H1 (cell line): Measurements from ENCODE around the gene SPTBN5. TPM values are rescaled to one million over a fixed set of nuclear protein-coding genes. Genes with fewer than 3 reads are reported as not detected.

Experiments
- CTCF ChIA-PET: fragments of 300-600 bp; sonication (Branson Sonifier 250); formaldehyde crosslinking; loops from one replicate; lab custom pipeline; 2021; ENCODE audit not compliant: partially characterized antibody; lab: Charles Lee
- POLR2A ChIA-PET: fragments of 300-600 bp; sonication (Branson Sonifier 250); formaldehyde crosslinking; loops from one replicate; lab custom pipeline; 2021; ENCODE audit warnings: inconsistent platforms; ENCODE audit not compliant: partially characterized antibody; lab: Charles Lee
- DNase-seq, 2 experiments: peaks; one replicate each; pipeline versions ENCODE4 v3.0.0 to v3.0.0-alpha.2; 2010 to 2022; ENCODE audit warnings: low spot score in 2 of 2, low read depth in 1 of 2, mixed read lengths in 1 of 2
- FAIRE-seq: peaks from 2 replicates; lab custom pipeline; 2011; peaks lifted over from hg19 to GRCh38; lab: Jason Lieb, UNC
- H2AFZ ChIP-seq: 2 replicates; pipeline ENCODE4 v1.8.1; 2012; ENCODE audit warnings: low read length, inconsistent platforms
- H2AK5ac ChIP-seq: 2 replicates; pipeline ENCODE4 v1.6.1; 2013; ENCODE audit warnings: low read depth, low read length
- H2BK120ac ChIP-seq: replicated peaks from 2 replicates; pipeline ENCODE3; 2013; ENCODE audit warnings: low read depth, low read length, inconsistent platforms
- H2BK12ac ChIP-seq: 2 replicates; pipeline ENCODE4 v1.6.1; 2013; ENCODE audit warnings: low read depth, low read length
- H2BK15ac ChIP-seq: 2 replicates; pipeline ENCODE4 v1.6.1; 2013; ENCODE audit warnings: low read length
- H2BK20ac ChIP-seq: 2 replicates; pipeline ENCODE4 v1.6.1; 2013; ENCODE audit warnings: low read length
- H2BK5ac ChIP-seq: 2 replicates; pipeline ENCODE4 v1.6.1; 2013; ENCODE audit warnings: low read depth, low read length
- H3K14ac ChIP-seq: 2 replicates; pipeline ENCODE4 v1.6.1; 2013; ENCODE audit warnings: inconsistent platforms; ENCODE audit not compliant: insufficient read length
- H3K18ac ChIP-seq: 2 replicates; pipeline ENCODE4 v1.6.1; 2013; ENCODE audit warnings: low read length; ENCODE audit errors: extremely low read depth
- H3K23ac ChIP-seq: 2 replicates; pipeline ENCODE4 v1.6.1; 2013; ENCODE audit warnings: inconsistent platforms; ENCODE audit not compliant: insufficient read length
- H3K23me2 ChIP-seq: 2 replicates; pipeline ENCODE4 v1.6.1; 2013; ENCODE audit warnings: low read depth, low read length
- H3K27ac ChIP-seq: 2 replicates; pipeline ENCODE4 v1.6.1; 2011; ENCODE audit warnings: low read depth, low read length, inconsistent platforms
- H3K27me3 ChIP-seq, 4 experiments: replicated peaks in 1 of 4; 1 replicate in 1 of 4; 2 replicates in 3 of 4; pipeline versions ENCODE4 v1.6.1 to v1.8.1; 2011 to 2013; ENCODE audit warnings: low read length in 3 of 4, mild to moderate bottlenecking in 3 of 4, inconsistent platforms in 2 of 4, mixed read lengths in 2 of 4, moderate library complexity in 1 of 4; ENCODE audit not compliant: control insufficient read depth in 3 of 4, insufficient read depth in 3 of 4; ENCODE audit errors: extremely low read depth in 1 of 4
- H3K36me3 ChIP-seq, 4 experiments: 2 replicates each; pipeline versions ENCODE4 v1.6.1 to v1.8.1; 2011 to 2013; ENCODE audit warnings: mild to moderate bottlenecking in 4 of 4, low read length in 3 of 4, moderate library complexity in 2 of 4, control low read depth in 1 of 4, inconsistent platforms in 1 of 4; ENCODE audit not compliant: insufficient read depth in 4 of 4, control insufficient read depth in 2 of 4
- H3K4ac ChIP-seq: replicated peaks from 2 replicates; pipeline ENCODE3; 2013; ENCODE audit warnings: low read length, low read depth, mixed read lengths, inconsistent platforms; ENCODE audit not compliant: insufficient read length
- H3K4me1 ChIP-seq, 4 experiments: replicated peaks in 1 of 4; 1 replicate in 1 of 4; 2 replicates in 3 of 4; pipeline versions ENCODE4 v1.6.1 to v1.8.1; 2011 to 2013; ENCODE audit warnings: low read length in 3 of 4, inconsistent platforms in 2 of 4, mixed read lengths in 1 of 4; ENCODE audit not compliant: insufficient read depth in 4 of 4, control insufficient read depth in 3 of 4
- H3K4me2 ChIP-seq, 2 experiments: 2 replicates each; pipeline versions ENCODE4 v1.6.1 to v1.8.1; 2011 to 2013; ENCODE audit warnings: low read depth in 2 of 2, low read length in 2 of 2, control low read depth in 1 of 2, inconsistent platforms in 1 of 2, mild to moderate bottlenecking in 1 of 2; ENCODE audit not compliant: insufficient read depth in 1 of 2
- H3K4me3 ChIP-seq, 4 experiments: fragments of 200-600, 300-600 bp in 1 of 4; sonication (generic), shearing (Covaris generic), sonication (Bioruptor Twin) in 1 of 4; 2 replicates each; pipeline versions ENCODE4 v1.5.1 to v1.8.1; 2011 to 2016; ENCODE audit warnings: low read length in 4 of 4, low read depth in 3 of 4, control low read depth in 2 of 4, inconsistent platforms in 2 of 4, mild to moderate bottlenecking in 2 of 4, mixed read lengths in 1 of 4, moderate library complexity in 1 of 4; ENCODE audit not compliant: insufficient read depth in 2 of 4; ENCODE audit errors: extremely low read depth in 1 of 4
- H3K56ac ChIP-seq: replicated peaks from 2 replicates; pipeline ENCODE3; 2013; ENCODE audit warnings: low read depth, mild to moderate bottlenecking, mixed read lengths, low read length, inconsistent platforms; ENCODE audit not compliant: insufficient read length
- H3K79me1 ChIP-seq: 2 replicates; pipeline ENCODE4 v1.6.1; 2013; ENCODE audit warnings: low read depth, low read length, control low read depth
- H3K79me2 ChIP-seq, 2 experiments: 2 replicates each; pipeline versions ENCODE4 v1.6.1 to v1.8.1; 2012 to 2013; ENCODE audit warnings: low read length in 2 of 2, mild to moderate bottlenecking in 2 of 2, inconsistent platforms in 1 of 2; ENCODE audit not compliant: insufficient read depth in 2 of 2, control insufficient read depth in 1 of 2
- H3K9ac ChIP-seq, 4 experiments: replicated peaks in 1 of 4; 1 replicate in 1 of 4; 2 replicates in 3 of 4; pipeline versions ENCODE4 v1.6.1 to v1.8.1; 2011 to 2013; ENCODE audit warnings: low read depth in 3 of 4, low read length in 3 of 4, control low read depth in 2 of 4, mild to moderate bottlenecking in 2 of 4, moderate library complexity in 2 of 4, inconsistent platforms in 1 of 4; ENCODE audit errors: extremely low read depth in 1 of 4
- H3K9me3 ChIP-seq, 2 experiments: 2 replicates each; pipeline versions ENCODE4 v1.6.1 to v1.8.1; 2012 to 2013; ENCODE audit warnings: mild to moderate bottlenecking in 2 of 2, moderate library complexity in 2 of 2, control low read depth in 1 of 2, inconsistent platforms in 1 of 2, low read depth in 1 of 2, low read length in 1 of 2, mixed read lengths in 1 of 2; ENCODE audit not compliant: insufficient read depth in 2 of 2
- H4K20me1 ChIP-seq, 2 experiments: replicated peaks in 1 of 2; 2 replicates each; pipeline versions ENCODE3 to v1.8.1; 2011 to 2013; ENCODE audit warnings: inconsistent platforms in 2 of 2, low read length in 2 of 2, mild to moderate bottlenecking in 1 of 2; ENCODE audit not compliant: insufficient read depth in 2 of 2, control insufficient read depth in 1 of 2
- H4K5ac ChIP-seq: 2 replicates; pipeline ENCODE4 v1.6.1; 2013; ENCODE audit warnings: low read length, low read depth, mixed read lengths, inconsistent platforms; ENCODE audit not compliant: insufficient read length
- H4K8ac ChIP-seq: 2 replicates; pipeline ENCODE4 v1.8.0; 2013; ENCODE audit warnings: mild to moderate bottlenecking, moderate library complexity, low read length, inconsistent platforms; ENCODE audit not compliant: insufficient read depth; ENCODE audit errors: extremely low read depth
- H4K91ac ChIP-seq: replicated peaks from 2 replicates; pipeline ENCODE3; 2013; ENCODE audit warnings: low read length, mixed read lengths, inconsistent platforms; ENCODE audit not compliant: insufficient read length
- HDAC6 ChIP-seq: IDR thresholded peaks from one replicate; pipeline ENCODE4 v1.7.1; 2012; ENCODE audit warnings: low read depth, mild to moderate bottlenecking, inconsistent platforms, low read length, moderate library complexity
- TBP ChIP-seq: IDR thresholded peaks from 2 replicates; pipeline ENCODE4 v1.6.1; 2011; ENCODE audit warnings: low read depth, low read length, improper control_type of control experiment
- TCF12 ChIP-seq: IDR thresholded peaks from 2 replicates; pipeline ENCODE4 v1.6.1; 2011; ENCODE audit warnings: low read depth, mild to moderate bottlenecking, low read length
- ZNF274 ChIP-seq: IDR thresholded peaks from 2 replicates; pipeline ENCODE4 v1.7.0; 2012; ENCODE audit warnings: low read length, borderline replicate concordance; ENCODE audit errors: extremely low read depth
- WGBS, 2 experiments: shearing (Covaris generic) in 1 of 2; methylation state at CpG; one replicate each; pipeline versions ENCODE4 v1.1.6 to v1.1.7; 2013 to 2015; ENCODE audit warnings: low lambda C conversion rate in 2 of 2, mixed read lengths in 2 of 2, inconsistent platforms in 1 of 2, low coverage in 1 of 2, missing lambda C conversion rate in 1 of 2; ENCODE audit not compliant: insufficient replicate concordance in 2 of 2, insufficient coverage in 1 of 2, insufficient read length in 1 of 2; ENCODE audit errors: extremely low coverage in 1 of 2, missing lambda C conversion rate in 1 of 2; 5-methylcytosine and 5-hydroxymethylcytosine counted together
- polyA plus RNA-seq, 7 experiments: library from polyadenylated mRNA; depleted of rRNA in 3 of 7; stranded (reverse) in 5 of 7; unstranded in 2 of 7; fragments of >200 nt in 5 of 7; fragments of 200-250 nt in 2 of 7; gene quantifications; 1 replicate in 5 of 7; 2 replicates in 1 of 7; 4 replicates in 1 of 7; pipeline versions ENCODE4 v1.2.1 to v1.2.3, GENCODE V29; 2011 to 2013; ENCODE audit warnings: missing spikeins in 2 of 7, mixed read lengths in 2 of 7
- total RNA-seq: library from RNA; stranded (reverse); fragmentation: NEBNext Ultra II Directional; extraction: Animal tissue kit (Norgen Biotek cat#: 25700); gene quantifications from 2 replicates; pipeline ENCODE4 v1.2.1, GENCODE V29; 2021

The SPTBN5 gene
- total and polyA plus RNA-seq, 2 of the 8 experiments (the other 6 are each of a cell fraction or from before 2014, with no cell fraction given): 0.32 to 0.84 TPM

- FAIRE-seq (no peak), DNase-seq (no peak)
- H2AFZ ChIP-seq: no peak overlapping the region
- no peak overlapping the region for H2AK5ac ChIP-seq
- no peak overlapping the region for H3K27ac ChIP-seq
- no peak overlapping the region for H2BK12ac ChIP-seq
- ChIA-PET CTCF (interaction anchor here (0.7 to 4.0 kb wide), 3 partner anchors 11 to 30 kb away, joined by 3 to 14 read pairs (median 5); no protein-coding TSS in a partner anchor), POLR2A (interaction anchor here (0.6 to 6.8 kb wide), 5 partner anchors 9 to 68 kb away, joined by 3 to 45 read pairs (median 4); no protein-coding TSS in a partner anchor)
- no peaks in the 10 kb centered on the region for H3K23me2 ChIP-seq
- H3K4me3 ChIP-seq: no peak overlapping the region
- H3K18ac ChIP-seq: no peak overlapping the region
- H2BK5ac ChIP-seq: no peak overlapping the region
- H3K9me3 ChIP-seq: no peaks in the 10 kb centered on the region
- H3K27me3 ChIP-seq: no peaks in the 10 kb centered on the region
- no peak overlapping the region for H3K23ac ChIP-seq
- H3K4me2 ChIP-seq: no peak overlapping the region
- H3K79me1 ChIP-seq: no peaks in the 10 kb centered on the region; the same call in 1 of the 2 replicates
- H3K36me3 ChIP-seq: no peaks in the 10 kb centered on the region
- H2BK20ac ChIP-seq: no peak overlapping the region
- H3K14ac ChIP-seq: no peak overlapping the region
- no peak overlapping the region for H3K56ac ChIP-seq
- H2BK120ac ChIP-seq: no peak overlapping the region
- TF ChIP-seq ZNF274 (no peak), HDAC6 (no peak), TCF12 (no peak), TBP (no peak)
- 87% methylated on average over 15 of the region's 15 CpGs; no CpG with 5 or more reads in 1 of the 2 experiments for WGBS, 2 experiments
- H4K8ac ChIP-seq: no peak overlapping the region
- H3K9ac ChIP-seq: no peak overlapping the region
- no peaks in the 10 kb centered on the region for H3K4me1 ChIP-seq
- H2BK15ac ChIP-seq: no peak overlapping the region
- no peaks in the 10 kb centered on the region for H3K79me2 ChIP-seq
- H4K91ac ChIP-seq: no peak overlapping the region
- H3K4ac ChIP-seq: no peak overlapping the region
- no peak overlapping the region for H4K5ac ChIP-seq
- H4K20me1 ChIP-seq: peaks cover 0 to 2% of the 10 kb centered on the region in 2 experiments
Observed at GRCh38 chr15:41840673-41841072, 53.2 kb downstream of the SPTBN5 start.
